ENCODE measurements around the gene MFGE8.

GRCh38 chr15:88887068-88887580 lies 26.1 kb downstream of the MFGE8 start:
- no peak for TF ChIP-seq POLR2AphosphoS5 (IDR thresholded peaks at IDR 0.05)
- TF ChIP-seq, protein P1, sequence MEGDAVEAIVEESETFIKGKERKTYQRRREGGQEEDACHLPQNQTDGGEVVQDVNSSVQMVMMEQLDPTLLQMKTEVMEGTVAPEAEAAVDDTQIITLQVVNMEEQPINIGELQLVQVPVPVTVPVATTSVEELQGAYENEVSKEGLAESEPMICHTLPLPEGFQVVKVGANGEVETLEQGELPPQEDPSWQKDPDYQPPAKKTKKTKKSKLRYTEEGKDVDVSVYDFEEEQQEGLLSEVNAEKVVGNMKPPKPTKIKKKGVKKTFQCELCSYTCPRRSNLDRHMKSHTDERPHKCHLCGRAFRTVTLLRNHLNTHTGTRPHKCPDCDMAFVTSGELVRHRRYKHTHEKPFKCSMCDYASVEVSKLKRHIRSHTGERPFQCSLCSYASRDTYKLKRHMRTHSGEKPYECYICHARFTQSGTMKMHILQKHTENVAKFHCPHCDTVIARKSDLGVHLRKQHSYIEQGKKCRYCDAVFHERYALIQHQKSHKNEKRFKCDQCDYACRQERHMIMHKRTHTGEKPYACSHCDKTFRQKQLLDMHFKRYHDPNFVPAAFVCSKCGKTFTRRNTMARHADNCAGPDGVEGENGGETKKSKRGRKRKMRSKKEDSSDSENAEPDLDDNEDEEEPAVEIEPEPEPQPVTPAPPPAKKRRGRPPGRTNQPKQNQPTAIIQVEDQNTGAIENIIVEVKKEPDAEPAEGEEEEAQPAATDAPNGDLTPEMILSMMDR (IDR thresholded peaks at IDR 0.05), result no peak
- TF ChIP-seq EP300 (IDR thresholded peaks at IDR 0.05), result no peak
- no peak for TF ChIP-seq POLR2A (IDR thresholded peaks at IDR 0.05)
